Gastrocnemius medialis (tissue), 4 donors: ENCODE data around the gene RSPRY1.

ENCODE experiments used
- POLR2A ChIP-seq, 2 donors: fragments of 450-650 bp; IDR thresholded peaks; one replicate each; pipeline ENCODE4 v1.6.1; 2017; ENCODE audit warnings: antibody characterized with exemption in 2 of 2, mild to moderate bottlenecking in 2 of 2, moderate library complexity in 2 of 2
- TF ChIP-seq, protein P1 (sequence below), 5 experiments: fragments of 450-650 bp in 3 of 5; fragments of 200-600 bp in 2 of 5; sonication (generic) in 2 of 5; IDR thresholded peaks in 4 of 5; conservative IDR thresholded peaks in 1 of 5; 1 replicate in 4 of 5; 2 replicates in 1 of 5; pipeline ENCODE4 v1.5.1; 2016 to 2019; ENCODE audit warnings: antibody characterized with exemption in 5 of 5, mild to moderate bottlenecking in 3 of 5, moderate library complexity in 3 of 5

DNA sequence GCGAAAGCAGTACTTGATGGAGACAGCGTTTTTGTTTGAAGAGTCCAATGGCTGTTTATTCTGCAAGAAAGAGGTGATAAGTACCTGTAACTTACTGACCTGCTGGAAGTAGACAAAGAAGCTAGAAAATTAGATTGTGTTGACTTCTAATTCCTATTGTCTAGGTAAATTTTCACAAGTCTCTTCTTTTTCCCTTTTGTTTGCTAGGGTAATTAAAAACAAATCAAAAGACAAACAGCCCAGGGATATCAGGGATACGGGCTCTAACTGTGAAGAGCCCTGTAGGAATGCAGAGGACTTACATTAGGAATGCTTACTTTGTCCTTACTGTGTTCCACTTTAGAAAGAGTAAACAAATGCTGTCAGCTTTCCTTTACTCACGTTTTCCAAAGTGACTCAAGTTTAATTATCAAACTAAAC, 7.3 kb upstream of the RSPRY1 start:
- no peak for TF ChIP-seq POLR2A (IDR thresholded peaks at IDR 0.05)
- TF ChIP-seq, protein P1, sequence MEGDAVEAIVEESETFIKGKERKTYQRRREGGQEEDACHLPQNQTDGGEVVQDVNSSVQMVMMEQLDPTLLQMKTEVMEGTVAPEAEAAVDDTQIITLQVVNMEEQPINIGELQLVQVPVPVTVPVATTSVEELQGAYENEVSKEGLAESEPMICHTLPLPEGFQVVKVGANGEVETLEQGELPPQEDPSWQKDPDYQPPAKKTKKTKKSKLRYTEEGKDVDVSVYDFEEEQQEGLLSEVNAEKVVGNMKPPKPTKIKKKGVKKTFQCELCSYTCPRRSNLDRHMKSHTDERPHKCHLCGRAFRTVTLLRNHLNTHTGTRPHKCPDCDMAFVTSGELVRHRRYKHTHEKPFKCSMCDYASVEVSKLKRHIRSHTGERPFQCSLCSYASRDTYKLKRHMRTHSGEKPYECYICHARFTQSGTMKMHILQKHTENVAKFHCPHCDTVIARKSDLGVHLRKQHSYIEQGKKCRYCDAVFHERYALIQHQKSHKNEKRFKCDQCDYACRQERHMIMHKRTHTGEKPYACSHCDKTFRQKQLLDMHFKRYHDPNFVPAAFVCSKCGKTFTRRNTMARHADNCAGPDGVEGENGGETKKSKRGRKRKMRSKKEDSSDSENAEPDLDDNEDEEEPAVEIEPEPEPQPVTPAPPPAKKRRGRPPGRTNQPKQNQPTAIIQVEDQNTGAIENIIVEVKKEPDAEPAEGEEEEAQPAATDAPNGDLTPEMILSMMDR (IDR thresholded peaks at IDR 0.05 in 4 of 5, conservative IDR thresholded peaks at IDR 0.05 in 1 of 5): no peak
